GM23338 (cell line): ENCODE data around the gene DDX31.

Experiments used
- EZH2 ChIP-seq: fragments of 200-600 bp; sonication (generic); IDR thresholded peaks from one replicate; pipeline ENCODE4 v1.8.0; 2017; ENCODE audit warnings: antibody characterized with exemption, mild to moderate bottlenecking, low read depth; ENCODE audit not compliant: unreplicated experiment
- EZH2phosphoT487 ChIP-seq: fragments of 200-600 bp; sonication (generic); IDR thresholded peaks from one replicate; pipeline ENCODE4 v1.8.1; 2018; ENCODE audit warnings: antibody characterized with exemption; ENCODE audit not compliant: unreplicated experiment
- POLR2AphosphoS5 ChIP-seq: IDR thresholded peaks from 2 replicates; pipeline ENCODE4 v1.6.1; 2016; ENCODE audit warnings: antibody characterized with exemption, low read depth
- REST ChIP-seq: IDR thresholded peaks from one replicate; pipeline ENCODE4 v1.6.1; 2018; ENCODE audit warnings: antibody characterized with exemption; ENCODE audit not compliant: unreplicated experiment
- TF ChIP-seq, protein P1 (sequence below), 2 experiments: fragments of 200-600 bp in 1 of 2; sonication (generic) in 1 of 2; conservative IDR thresholded peaks; 2 replicates each; pipeline versions ENCODE4 v1.5.1 to v1.6.1; 2016 to 2017; ENCODE audit warnings: antibody characterized with exemption in 2 of 2, low read depth in 2 of 2, mild to moderate bottlenecking in 2 of 2, moderate library complexity in 1 of 2

DNA sequence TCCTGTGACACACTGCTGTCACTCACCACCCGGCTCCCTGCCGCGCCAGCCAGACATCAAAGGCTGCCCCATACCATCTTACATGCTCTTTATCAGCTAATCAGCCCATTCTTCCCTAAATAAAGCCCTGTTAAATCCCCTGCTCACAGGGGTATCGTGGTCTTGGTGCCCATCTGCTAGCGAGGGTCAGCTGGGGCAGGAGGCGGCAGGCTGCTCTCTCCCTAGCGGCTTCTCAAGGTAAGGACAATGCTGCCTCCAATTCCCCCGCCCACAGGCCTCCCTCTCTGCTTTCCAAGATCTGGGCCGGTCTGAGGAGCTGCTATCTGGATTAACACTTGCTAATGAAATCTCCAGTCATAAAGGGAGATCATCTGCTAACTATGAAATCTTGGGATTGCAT is 60.6 kb downstream of the DDX31 start:
- TF ChIP-seq, protein P1, sequence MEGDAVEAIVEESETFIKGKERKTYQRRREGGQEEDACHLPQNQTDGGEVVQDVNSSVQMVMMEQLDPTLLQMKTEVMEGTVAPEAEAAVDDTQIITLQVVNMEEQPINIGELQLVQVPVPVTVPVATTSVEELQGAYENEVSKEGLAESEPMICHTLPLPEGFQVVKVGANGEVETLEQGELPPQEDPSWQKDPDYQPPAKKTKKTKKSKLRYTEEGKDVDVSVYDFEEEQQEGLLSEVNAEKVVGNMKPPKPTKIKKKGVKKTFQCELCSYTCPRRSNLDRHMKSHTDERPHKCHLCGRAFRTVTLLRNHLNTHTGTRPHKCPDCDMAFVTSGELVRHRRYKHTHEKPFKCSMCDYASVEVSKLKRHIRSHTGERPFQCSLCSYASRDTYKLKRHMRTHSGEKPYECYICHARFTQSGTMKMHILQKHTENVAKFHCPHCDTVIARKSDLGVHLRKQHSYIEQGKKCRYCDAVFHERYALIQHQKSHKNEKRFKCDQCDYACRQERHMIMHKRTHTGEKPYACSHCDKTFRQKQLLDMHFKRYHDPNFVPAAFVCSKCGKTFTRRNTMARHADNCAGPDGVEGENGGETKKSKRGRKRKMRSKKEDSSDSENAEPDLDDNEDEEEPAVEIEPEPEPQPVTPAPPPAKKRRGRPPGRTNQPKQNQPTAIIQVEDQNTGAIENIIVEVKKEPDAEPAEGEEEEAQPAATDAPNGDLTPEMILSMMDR (conservative IDR thresholded peaks at IDR 0.05; ENCODE audit: low read depth in 2 of 2): no peak
- TF ChIP-seq REST (no peak), POLR2AphosphoS5 (no peak), EZH2phosphoT487 (no peak), EZH2 (no peak)
